ENCODE data around the gene PLXNA3. TPM values are rescaled to one million over a fixed set of nuclear protein-coding genes. Genes with fewer than 3 reads are reported as not detected.

The PLXNA3 gene
- total and polyA plus RNA-seq, 10 of the 15 experiments (the other 5 are each of a cell fraction or from before 2014, with no cell fraction given), result 0.26 to 26.8 (median 3.4) TPM

DNA sequence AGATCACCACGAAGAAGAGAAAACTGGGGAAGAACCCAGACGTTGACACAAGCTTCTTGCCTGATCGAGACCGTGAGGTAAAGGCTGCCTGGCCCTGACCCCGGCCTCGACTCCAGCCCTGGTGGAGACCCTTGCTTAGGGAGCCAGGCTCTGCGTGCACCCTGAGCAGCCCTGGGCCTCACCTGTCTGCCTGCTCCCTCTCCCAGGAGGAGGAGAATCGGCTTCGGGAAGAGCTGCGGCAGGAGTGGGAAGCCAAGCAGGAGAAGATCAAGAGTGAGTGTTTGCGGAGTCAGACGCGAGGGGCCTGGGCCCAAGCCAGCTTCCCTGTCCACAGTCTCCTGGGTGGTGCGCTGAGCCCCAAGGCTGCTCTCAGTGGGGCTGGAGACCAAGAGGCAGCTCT lies 9.6 kb upstream of the PLXNA3 start:
- CTCF ChIA-PET, result no interaction called here
- no peak for DNase-seq (ENCODE audit: low read depth, low spot score)
- WGBS (ENCODE audit: insufficient coverage, insufficient replicate concordance, low lambda C conversion rate, missing lambda C conversion rate), result 59% methylated on average over 14 of the region's 14 CpGs
- no peaks in the 10 kb centered on the region; the same call in 2 of the 3 replicates for H3K9me3 ChIP-seq (replicated peaks; ENCODE audit: control insufficient read depth, insufficient read depth, low read length)
- no peaks in the 10 kb centered on the region for H3K27me3 ChIP-seq (replicated peaks in 1 of 2; ENCODE audit: control insufficient read depth in 2 of 2, insufficient read depth in 2 of 2, low read length in 1 of 2)
- no peak for FAIRE-seq
- POLR2A ChIA-PET, result no interaction called here
- H3K36me3 ChIP-seq (ENCODE audit: control insufficient read depth in 2 of 2, insufficient read depth in 2 of 2, low read length in 1 of 2), result peaks cover 0 to 2% of the 10 kb centered on the region in 2 experiments; a peak in 2 of 4 replicates
- in situ Hi-C loops (cut with MboI) (no loop called here), intact Hi-C loops (cut with micrococcal nuclease; ENCODE audit: unreplicated experiment) (no loop called here)
- no peak overlapping the region for H3K27ac ChIP-seq (ENCODE audit: control insufficient read depth, insufficient read depth)
- no peak overlapping the region for H3K9ac ChIP-seq (ENCODE audit: control insufficient read depth, insufficient read depth, low read length)
- H3K79me2 ChIP-seq (ENCODE audit: control insufficient read depth, insufficient read depth, low read length), result peaks cover 6% of the 10 kb centered on the region
- no peak overlapping the region for H3K4me3 ChIP-seq
- ATAC-seq, result no peak
- RAD21 ChIA-PET (ENCODE audit: unreplicated experiment), result no interaction called here
- H3K4me1 ChIP-seq (ENCODE audit: control insufficient read depth, insufficient read depth, low read length), result 0 out of 2 replicates have a peak, but pooled peaks cover 3% of the 10 kb centered on the region
- no peak overlapping the region for H3K4me2 ChIP-seq (ENCODE audit: control insufficient read depth, insufficient read depth)
- no peak overlapping the region for H2AFZ ChIP-seq (ENCODE audit: control insufficient read depth, low read depth, low read length)
- TF ChIP-seq TARDBP (IDR thresholded peaks at IDR 0.05; ENCODE audit: borderline replicate concordance), result no peak
- TF ChIP-seq, protein P1, sequence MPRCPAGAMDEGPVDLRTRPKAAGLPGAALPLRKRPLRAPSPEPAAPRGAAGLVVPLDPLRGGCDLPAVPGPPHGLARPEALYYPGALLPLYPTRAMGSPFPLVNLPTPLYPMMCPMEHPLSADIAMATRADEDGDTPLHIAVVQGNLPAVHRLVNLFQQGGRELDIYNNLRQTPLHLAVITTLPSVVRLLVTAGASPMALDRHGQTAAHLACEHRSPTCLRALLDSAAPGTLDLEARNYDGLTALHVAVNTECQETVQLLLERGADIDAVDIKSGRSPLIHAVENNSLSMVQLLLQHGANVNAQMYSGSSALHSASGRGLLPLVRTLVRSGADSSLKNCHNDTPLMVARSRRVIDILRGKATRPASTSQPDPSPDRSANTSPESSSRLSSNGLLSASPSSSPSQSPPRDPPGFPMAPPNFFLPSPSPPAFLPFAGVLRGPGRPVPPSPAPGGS (IDR thresholded peaks at IDR 0.05; ENCODE audit: borderline replicate concordance, insufficient read depth, low read depth, low read length, poor library complexity, severe bottlenecking), result no peak
- no peak for TF ChIP-seq CHD2 (IDR thresholded peaks at IDR 0.05; ENCODE audit: borderline replicate concordance, low read depth, low read length)
- no peak for TF ChIP-seq POLR2AphosphoS5 (IDR thresholded peaks at IDR 0.05; ENCODE audit: low read length)
- no peak for TF ChIP-seq IKZF1 (conservative IDR thresholded peaks at IDR 0.05)
- no peak for TF ChIP-seq PAX5 (IDR thresholded peaks at IDR 0.05; ENCODE audit: borderline replicate concordance, low read depth, low read length)
- no peak for TF ChIP-seq TCF7 (IDR thresholded peaks at IDR 0.05; ENCODE audit: borderline replicate concordance)
- TF ChIP-seq, protein P2, sequence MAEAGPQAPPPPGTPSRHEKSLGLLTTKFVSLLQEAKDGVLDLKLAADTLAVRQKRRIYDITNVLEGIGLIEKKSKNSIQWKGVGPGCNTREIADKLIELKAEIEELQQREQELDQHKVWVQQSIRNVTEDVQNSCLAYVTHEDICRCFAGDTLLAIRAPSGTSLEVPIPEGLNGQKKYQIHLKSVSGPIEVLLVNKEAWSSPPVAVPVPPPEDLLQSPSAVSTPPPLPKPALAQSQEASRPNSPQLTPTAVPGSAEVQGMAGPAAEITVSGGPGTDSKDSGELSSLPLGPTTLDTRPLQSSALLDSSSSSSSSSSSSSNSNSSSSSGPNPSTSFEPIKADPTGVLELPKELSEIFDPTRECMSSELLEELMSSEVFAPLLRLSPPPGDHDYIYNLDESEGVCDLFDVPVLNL (IDR thresholded peaks at IDR 0.05; ENCODE audit: low read depth, low read length), result no peak
- TF ChIP-seq RB1 (IDR thresholded peaks at IDR 0.05; ENCODE audit: borderline replicate concordance), result no peak
- TF ChIP-seq HDGF (IDR thresholded peaks at IDR 0.05), result no peak
- TF ChIP-seq, protein P3, sequence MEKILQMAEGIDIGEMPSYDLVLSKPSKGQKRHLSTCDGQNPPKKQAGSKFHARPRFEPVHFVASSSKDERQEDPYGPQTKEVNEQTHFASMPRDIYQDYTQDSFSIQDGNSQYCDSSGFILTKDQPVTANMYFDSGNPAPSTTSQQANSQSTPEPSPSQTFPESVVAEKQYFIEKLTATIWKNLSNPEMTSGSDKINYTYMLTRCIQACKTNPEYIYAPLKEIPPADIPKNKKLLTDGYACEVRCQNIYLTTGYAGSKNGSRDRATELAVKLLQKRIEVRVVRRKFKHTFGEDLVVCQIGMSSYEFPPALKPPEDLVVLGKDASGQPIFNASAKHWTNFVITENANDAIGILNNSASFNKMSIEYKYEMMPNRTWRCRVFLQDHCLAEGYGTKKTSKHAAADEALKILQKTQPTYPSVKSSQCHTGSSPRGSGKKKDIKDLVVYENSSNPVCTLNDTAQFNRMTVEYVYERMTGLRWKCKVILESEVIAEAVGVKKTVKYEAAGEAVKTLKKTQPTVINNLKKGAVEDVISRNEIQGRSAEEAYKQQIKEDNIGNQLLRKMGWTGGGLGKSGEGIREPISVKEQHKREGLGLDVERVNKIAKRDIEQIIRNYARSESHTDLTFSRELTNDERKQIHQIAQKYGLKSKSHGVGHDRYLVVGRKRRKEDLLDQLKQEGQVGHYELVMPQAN (conservative IDR thresholded peaks at IDR 0.05), result no peak
- no peak for TF ChIP-seq KLF5 (IDR thresholded peaks at IDR 0.05; ENCODE audit: partially characterized antibody)
- SMC1A ChIA-PET (ENCODE audit: uncharacterized antibody, unreplicated experiment), result no interaction called here
- no peaks in the 10 kb centered on the region for H4K20me1 ChIP-seq (ENCODE audit: control insufficient read depth, insufficient read depth)
- no TSS peak for BruUV-seq (replicated peaks)
